H1 (cell line): Measurements from ENCODE around the gene LOXL1. TPM values are rescaled to one million over a fixed set of nuclear protein-coding genes. Genes with fewer than 3 reads are reported as not detected.

Source experiments
- CTCF ChIA-PET: fragments of 300-600 bp; sonication (Branson Sonifier 250); formaldehyde crosslinking; loops from one replicate; lab custom pipeline; 2021; ENCODE audit not compliant: partially characterized antibody; lab: Charles Lee
- POLR2A ChIA-PET: fragments of 300-600 bp; sonication (Branson Sonifier 250); formaldehyde crosslinking; loops from one replicate; lab custom pipeline; 2021; ENCODE audit warnings: inconsistent platforms; ENCODE audit not compliant: partially characterized antibody; lab: Charles Lee
- DNase-seq, 2 experiments: peaks; one replicate each; pipeline versions ENCODE4 v3.0.0 to v3.0.0-alpha.2; 2010 to 2022; ENCODE audit warnings: low spot score in 2 of 2, low read depth in 1 of 2, mixed read lengths in 1 of 2
- FAIRE-seq: peaks from 2 replicates; lab custom pipeline; 2011; peaks lifted over from hg19 to GRCh38; lab: Jason Lieb, UNC
- H2AFZ ChIP-seq: 2 replicates; pipeline ENCODE4 v1.8.1; 2012; ENCODE audit warnings: low read length, inconsistent platforms
- H2AK5ac ChIP-seq: 2 replicates; pipeline ENCODE4 v1.6.1; 2013; ENCODE audit warnings: low read depth, low read length
- H2BK120ac ChIP-seq: replicated peaks from 2 replicates; pipeline ENCODE3; 2013; ENCODE audit warnings: low read depth, low read length, inconsistent platforms
- H2BK12ac ChIP-seq: 2 replicates; pipeline ENCODE4 v1.6.1; 2013; ENCODE audit warnings: low read depth, low read length
- H2BK15ac ChIP-seq: 2 replicates; pipeline ENCODE4 v1.6.1; 2013; ENCODE audit warnings: low read length
- H2BK20ac ChIP-seq: 2 replicates; pipeline ENCODE4 v1.6.1; 2013; ENCODE audit warnings: low read length
- H2BK5ac ChIP-seq: 2 replicates; pipeline ENCODE4 v1.6.1; 2013; ENCODE audit warnings: low read depth, low read length
- H3K14ac ChIP-seq: 2 replicates; pipeline ENCODE4 v1.6.1; 2013; ENCODE audit warnings: inconsistent platforms; ENCODE audit not compliant: insufficient read length
- H3K18ac ChIP-seq: 2 replicates; pipeline ENCODE4 v1.6.1; 2013; ENCODE audit warnings: low read length; ENCODE audit errors: extremely low read depth
- H3K23ac ChIP-seq: 2 replicates; pipeline ENCODE4 v1.6.1; 2013; ENCODE audit warnings: inconsistent platforms; ENCODE audit not compliant: insufficient read length
- H3K23me2 ChIP-seq: 2 replicates; pipeline ENCODE4 v1.6.1; 2013; ENCODE audit warnings: low read depth, low read length
- H3K27ac ChIP-seq: 2 replicates; pipeline ENCODE4 v1.6.1; 2011; ENCODE audit warnings: low read depth, low read length, inconsistent platforms
- H3K27me3 ChIP-seq, 4 experiments: replicated peaks in 1 of 4; 1 replicate in 1 of 4; 2 replicates in 3 of 4; pipeline versions ENCODE4 v1.6.1 to v1.8.1; 2011 to 2013; ENCODE audit warnings: low read length in 3 of 4, mild to moderate bottlenecking in 3 of 4, inconsistent platforms in 2 of 4, mixed read lengths in 2 of 4, moderate library complexity in 1 of 4; ENCODE audit not compliant: control insufficient read depth in 3 of 4, insufficient read depth in 3 of 4; ENCODE audit errors: extremely low read depth in 1 of 4
- H3K36me3 ChIP-seq, 4 experiments: 2 replicates each; pipeline versions ENCODE4 v1.6.1 to v1.8.1; 2011 to 2013; ENCODE audit warnings: mild to moderate bottlenecking in 4 of 4, low read length in 3 of 4, moderate library complexity in 2 of 4, control low read depth in 1 of 4, inconsistent platforms in 1 of 4; ENCODE audit not compliant: insufficient read depth in 4 of 4, control insufficient read depth in 2 of 4
- H3K4ac ChIP-seq: replicated peaks from 2 replicates; pipeline ENCODE3; 2013; ENCODE audit warnings: low read length, low read depth, mixed read lengths, inconsistent platforms; ENCODE audit not compliant: insufficient read length
- H3K4me1 ChIP-seq, 4 experiments: replicated peaks in 1 of 4; 1 replicate in 1 of 4; 2 replicates in 3 of 4; pipeline versions ENCODE4 v1.6.1 to v1.8.1; 2011 to 2013; ENCODE audit warnings: low read length in 3 of 4, inconsistent platforms in 2 of 4, mixed read lengths in 1 of 4; ENCODE audit not compliant: insufficient read depth in 4 of 4, control insufficient read depth in 3 of 4
- H3K4me2 ChIP-seq, 2 experiments: 2 replicates each; pipeline versions ENCODE4 v1.6.1 to v1.8.1; 2011 to 2013; ENCODE audit warnings: low read depth in 2 of 2, low read length in 2 of 2, control low read depth in 1 of 2, inconsistent platforms in 1 of 2, mild to moderate bottlenecking in 1 of 2; ENCODE audit not compliant: insufficient read depth in 1 of 2
- H3K4me3 ChIP-seq, 4 experiments: fragments of 200-600, 300-600 bp in 1 of 4; sonication (generic), shearing (Covaris generic), sonication (Bioruptor Twin) in 1 of 4; 2 replicates each; pipeline versions ENCODE4 v1.5.1 to v1.8.1; 2011 to 2016; ENCODE audit warnings: low read length in 4 of 4, low read depth in 3 of 4, control low read depth in 2 of 4, inconsistent platforms in 2 of 4, mild to moderate bottlenecking in 2 of 4, mixed read lengths in 1 of 4, moderate library complexity in 1 of 4; ENCODE audit not compliant: insufficient read depth in 2 of 4; ENCODE audit errors: extremely low read depth in 1 of 4
- H3K56ac ChIP-seq: replicated peaks from 2 replicates; pipeline ENCODE3; 2013; ENCODE audit warnings: low read depth, mild to moderate bottlenecking, mixed read lengths, low read length, inconsistent platforms; ENCODE audit not compliant: insufficient read length
- H3K79me1 ChIP-seq: 2 replicates; pipeline ENCODE4 v1.6.1; 2013; ENCODE audit warnings: low read depth, low read length, control low read depth
- H3K79me2 ChIP-seq, 2 experiments: 2 replicates each; pipeline versions ENCODE4 v1.6.1 to v1.8.1; 2012 to 2013; ENCODE audit warnings: low read length in 2 of 2, mild to moderate bottlenecking in 2 of 2, inconsistent platforms in 1 of 2; ENCODE audit not compliant: insufficient read depth in 2 of 2, control insufficient read depth in 1 of 2
- H3K9ac ChIP-seq, 4 experiments: replicated peaks in 1 of 4; 1 replicate in 1 of 4; 2 replicates in 3 of 4; pipeline versions ENCODE4 v1.6.1 to v1.8.1; 2011 to 2013; ENCODE audit warnings: low read depth in 3 of 4, low read length in 3 of 4, control low read depth in 2 of 4, mild to moderate bottlenecking in 2 of 4, moderate library complexity in 2 of 4, inconsistent platforms in 1 of 4; ENCODE audit errors: extremely low read depth in 1 of 4
- H3K9me3 ChIP-seq, 2 experiments: 2 replicates each; pipeline versions ENCODE4 v1.6.1 to v1.8.1; 2012 to 2013; ENCODE audit warnings: mild to moderate bottlenecking in 2 of 2, moderate library complexity in 2 of 2, control low read depth in 1 of 2, inconsistent platforms in 1 of 2, low read depth in 1 of 2, low read length in 1 of 2, mixed read lengths in 1 of 2; ENCODE audit not compliant: insufficient read depth in 2 of 2
- H4K20me1 ChIP-seq, 2 experiments: replicated peaks in 1 of 2; 2 replicates each; pipeline versions ENCODE3 to v1.8.1; 2011 to 2013; ENCODE audit warnings: inconsistent platforms in 2 of 2, low read length in 2 of 2, mild to moderate bottlenecking in 1 of 2; ENCODE audit not compliant: insufficient read depth in 2 of 2, control insufficient read depth in 1 of 2
- H4K5ac ChIP-seq: 2 replicates; pipeline ENCODE4 v1.6.1; 2013; ENCODE audit warnings: low read length, low read depth, mixed read lengths, inconsistent platforms; ENCODE audit not compliant: insufficient read length
- H4K8ac ChIP-seq: 2 replicates; pipeline ENCODE4 v1.8.0; 2013; ENCODE audit warnings: mild to moderate bottlenecking, moderate library complexity, low read length, inconsistent platforms; ENCODE audit not compliant: insufficient read depth; ENCODE audit errors: extremely low read depth
- H4K91ac ChIP-seq: replicated peaks from 2 replicates; pipeline ENCODE3; 2013; ENCODE audit warnings: low read length, mixed read lengths, inconsistent platforms; ENCODE audit not compliant: insufficient read length
- NANOG ChIP-seq: IDR thresholded peaks from 2 replicates; pipeline ENCODE4 v1.6.1; 2011; ENCODE audit warnings: low read length, low read depth, mild to moderate bottlenecking, inconsistent platforms; ENCODE audit not compliant: insufficient read depth, poor library complexity, severe bottlenecking
- RFX5 ChIP-seq: IDR thresholded peaks from 2 replicates; pipeline ENCODE4 v1.6.1; 2011; ENCODE audit warnings: low read depth, low read length, improper control_type of control experiment, borderline replicate concordance
- TCF12 ChIP-seq: IDR thresholded peaks from 2 replicates; pipeline ENCODE4 v1.6.1; 2011; ENCODE audit warnings: low read depth, mild to moderate bottlenecking, low read length
- WGBS, 2 experiments: shearing (Covaris generic) in 1 of 2; methylation state at CpG; one replicate each; pipeline versions ENCODE4 v1.1.6 to v1.1.7; 2013 to 2015; ENCODE audit warnings: low lambda C conversion rate in 2 of 2, mixed read lengths in 2 of 2, inconsistent platforms in 1 of 2, low coverage in 1 of 2, missing lambda C conversion rate in 1 of 2; ENCODE audit not compliant: insufficient replicate concordance in 2 of 2, insufficient coverage in 1 of 2, insufficient read length in 1 of 2; ENCODE audit errors: extremely low coverage in 1 of 2, missing lambda C conversion rate in 1 of 2; 5-methylcytosine and 5-hydroxymethylcytosine counted together
- polyA plus RNA-seq, 7 experiments: library from polyadenylated mRNA; depleted of rRNA in 3 of 7; stranded (reverse) in 5 of 7; unstranded in 2 of 7; fragments of >200 nt in 5 of 7; fragments of 200-250 nt in 2 of 7; gene quantifications; 1 replicate in 5 of 7; 2 replicates in 1 of 7; 4 replicates in 1 of 7; pipeline versions ENCODE4 v1.2.1 to v1.2.3, GENCODE V29; 2011 to 2013; ENCODE audit warnings: missing spikeins in 2 of 7, mixed read lengths in 2 of 7
- total RNA-seq: library from RNA; stranded (reverse); fragmentation: NEBNext Ultra II Directional; extraction: Animal tissue kit (Norgen Biotek cat#: 25700); gene quantifications from 2 replicates; pipeline ENCODE4 v1.2.1, GENCODE V29; 2021

LOXL1 gene
- total and polyA plus RNA-seq, 2 of the 8 experiments (the other 6 are each of a cell fraction or from before 2014, with no cell fraction given), result 8.1 to 14.4 TPM

DNA sequence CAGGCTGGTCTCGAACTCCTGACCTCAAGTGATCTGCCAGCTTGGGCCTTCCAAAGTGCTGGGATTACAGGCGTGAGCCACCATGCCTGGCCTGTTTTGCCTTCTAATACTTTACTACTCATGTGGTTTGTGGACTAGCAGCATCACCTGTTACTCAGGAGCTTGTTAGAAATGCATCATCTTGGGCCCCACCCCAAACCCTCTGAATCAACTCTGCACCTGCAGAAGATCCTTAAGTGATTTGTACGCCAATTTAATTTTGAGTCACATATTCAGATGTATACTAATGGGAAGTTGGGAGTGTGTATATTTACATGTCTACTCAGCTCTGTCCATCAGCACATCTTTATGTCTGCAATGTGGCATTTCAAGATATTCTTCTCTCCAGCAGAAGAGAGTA is 46.8 kb upstream of the LOXL1 start:
- H3K23ac ChIP-seq, result no peak overlapping the region
- no peak overlapping the region for H2AK5ac ChIP-seq
- no peak overlapping the region for H2AFZ ChIP-seq
- no peaks in the 10 kb centered on the region for H3K9me3 ChIP-seq
- no peak overlapping the region for H2BK15ac ChIP-seq
- TF ChIP-seq TCF12 (no peak), RFX5 (no peak), NANOG (no peak)
- H2BK120ac ChIP-seq, result no peak overlapping the region
- H3K56ac ChIP-seq, result no peak overlapping the region
- DNase-seq (no peak), FAIRE-seq (no peak)
- H3K23me2 ChIP-seq, result no peaks in the 10 kb centered on the region
- H2BK12ac ChIP-seq, result no peak overlapping the region
- H3K4me1 ChIP-seq, result no peaks in the 10 kb centered on the region; a peak in 1 of 7 replicates
- H4K8ac ChIP-seq, result no peak overlapping the region
- H3K4ac ChIP-seq, result no peak overlapping the region
- H3K36me3 ChIP-seq, result no peaks in the 10 kb centered on the region
- no peak overlapping the region for H4K91ac ChIP-seq
- no peak overlapping the region for H2BK20ac ChIP-seq
- no peak overlapping the region for H3K18ac ChIP-seq
- H3K4me3 ChIP-seq, result no peak overlapping the region
- no peaks in the 10 kb centered on the region for H4K20me1 ChIP-seq
- H3K27me3 ChIP-seq, result no peaks in the 10 kb centered on the region
- no peak overlapping the region for H2BK5ac ChIP-seq
- H4K5ac ChIP-seq, result no peak overlapping the region
- H3K14ac ChIP-seq, result no peak overlapping the region
- H3K79me2 ChIP-seq, result no peaks in the 10 kb centered on the region
- POLR2A ChIA-PET, result no interaction called here
- no peaks in the 10 kb centered on the region for H3K79me1 ChIP-seq
- H3K9ac ChIP-seq, result no peak overlapping the region
- WGBS, 2 experiments, result 89% methylated on average over 3 of the region's 3 CpGs; no CpG with 5 or more reads in 1 of the 2 experiments
- H3K4me2 ChIP-seq, result no peak overlapping the region
- H3K27ac ChIP-seq, result no peak overlapping the region
- CTCF ChIA-PET, result interaction anchor here (0.6 to 2.5 kb wide), 10 partner anchors 9 to 598 kb away, joined by 3 to 17 read pairs (median 4); no protein-coding TSS in a partner anchor
